RWPE2 (cell line): ENCODE results near the gene EWSR1.

Source experiments
- ATAC-seq: fragments of 200-7000 bp; cut with Tn5 transposase; 3 replicates; pipeline ENCODE4 v1.9.1; 2021; ENCODE audit warnings: low read depth
- DNase-seq: peaks from one replicate; pipeline ENCODE4 v3.0.0-alpha.2; 2020; ENCODE audit warnings: low spot score
- H3K27ac ChIP-seq: fragments of 450-650 bp; 2 replicates; pipeline ENCODE4 v1.5.1; 2017; ENCODE audit warnings: mild to moderate bottlenecking; ENCODE audit not compliant: poor library complexity, severe bottlenecking
- H3K27me3 ChIP-seq: fragments of 250-450 bp; sonication (Bioruptor Pico); 2 replicates; pipeline ENCODE4 v1.5.1; 2021; ENCODE audit warnings: mild to moderate bottlenecking, moderate library complexity; ENCODE audit not compliant: insufficient read depth, poor library complexity, severe bottlenecking
- H3K36me3 ChIP-seq: fragments of 250-450 bp; sonication (Bioruptor Pico); 2 replicates; pipeline ENCODE4 v1.5.1; 2020; ENCODE audit warnings: low read depth, mild to moderate bottlenecking, moderate library complexity
- H3K4me1 ChIP-seq: fragments of 250-450 bp; sonication (Bioruptor Pico); 2 replicates; pipeline ENCODE4 v1.5.1; 2021; ENCODE audit warnings: mild to moderate bottlenecking, moderate library complexity; ENCODE audit not compliant: insufficient read depth, poor library complexity, severe bottlenecking
- H3K4me3 ChIP-seq: fragments of 250-450 bp; sonication (Bioruptor Pico); 2 replicates; pipeline ENCODE4 v1.5.1; 2021; ENCODE audit warnings: mild to moderate bottlenecking, moderate library complexity; ENCODE audit not compliant: severe bottlenecking
- H3K9me3 ChIP-seq: fragments of 250-450 bp; sonication (Bioruptor Pico); 2 replicates; pipeline ENCODE4 v1.5.1; 2021; ENCODE audit warnings: mild to moderate bottlenecking, moderate library complexity; ENCODE audit not compliant: severe bottlenecking
- CTCF ChIP-seq: fragments of 450-650 bp; IDR thresholded peaks from one replicate; pipeline ENCODE4 v1.5.1; 2017; ENCODE audit warnings: mild to moderate bottlenecking, moderate library complexity; ENCODE audit not compliant: poor library complexity, severe bottlenecking

Gene EWSR1

DNA sequence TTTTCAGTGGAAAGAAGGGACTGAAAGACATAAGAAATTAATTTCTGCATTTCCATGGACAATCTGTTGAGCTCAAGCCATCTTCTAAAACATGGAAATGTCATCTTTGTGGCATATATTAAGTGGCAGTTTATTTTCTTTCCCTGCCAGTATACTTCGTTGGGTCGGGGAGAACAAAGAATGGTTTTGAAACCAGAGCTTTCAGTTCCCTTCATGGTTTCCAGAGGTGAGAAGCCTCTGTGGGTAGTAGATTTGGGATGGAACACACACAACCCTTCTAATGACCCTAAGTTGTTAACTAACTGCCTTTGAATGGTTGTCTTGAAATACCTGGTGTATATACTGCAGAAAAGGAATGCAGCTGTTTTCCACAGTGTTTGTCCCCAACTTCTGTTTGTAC lies 20.8 kb downstream of the EWSR1 start:
- Histone ChIP-seq H3K27ac (no peak overlapping the region), H3K36me3 (peaks cover 100% of the 10 kb centered on the region), H3K4me3 (no peak overlapping the region), H3K9me3 (no peaks in the 10 kb centered on the region), H3K27me3 (no peaks in the 10 kb centered on the region), H3K4me1 (no peaks in the 10 kb centered on the region)
- ATAC-seq: no peak
- TF ChIP-seq CTCF: no peak
- DNase-seq: no peak

DNA sequence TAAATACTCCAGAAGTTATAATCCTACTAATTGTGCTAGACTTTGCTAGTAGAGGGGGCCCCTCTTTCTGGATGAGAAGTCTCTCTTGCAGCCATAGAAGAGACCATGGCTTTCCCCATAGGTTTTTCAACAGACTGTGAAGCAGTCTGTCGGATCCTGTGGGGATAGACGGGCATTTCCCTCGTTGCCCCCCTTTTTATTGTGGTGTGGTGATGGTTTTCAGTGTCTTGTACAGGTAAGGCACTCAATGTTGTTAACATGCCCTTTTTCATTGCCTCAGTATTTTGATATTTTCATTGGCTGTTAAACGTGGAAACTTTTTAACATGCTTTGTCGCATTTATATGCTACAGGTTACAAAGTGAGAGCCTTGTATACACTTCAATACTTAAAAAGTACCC lies 22.0 kb downstream of the EWSR1 start:
- no peak overlapping the region for H3K4me3 ChIP-seq
- no peak for TF ChIP-seq CTCF
- no peaks in the 10 kb centered on the region for H3K9me3 ChIP-seq
- H3K27ac ChIP-seq: no peak overlapping the region
- peaks cover 100% of the 10 kb centered on the region for H3K36me3 ChIP-seq
- no peaks in the 10 kb centered on the region for H3K27me3 ChIP-seq
- no peaks in the 10 kb centered on the region for H3K4me1 ChIP-seq
- no peak for DNase-seq
- no peak for ATAC-seq

DNA sequence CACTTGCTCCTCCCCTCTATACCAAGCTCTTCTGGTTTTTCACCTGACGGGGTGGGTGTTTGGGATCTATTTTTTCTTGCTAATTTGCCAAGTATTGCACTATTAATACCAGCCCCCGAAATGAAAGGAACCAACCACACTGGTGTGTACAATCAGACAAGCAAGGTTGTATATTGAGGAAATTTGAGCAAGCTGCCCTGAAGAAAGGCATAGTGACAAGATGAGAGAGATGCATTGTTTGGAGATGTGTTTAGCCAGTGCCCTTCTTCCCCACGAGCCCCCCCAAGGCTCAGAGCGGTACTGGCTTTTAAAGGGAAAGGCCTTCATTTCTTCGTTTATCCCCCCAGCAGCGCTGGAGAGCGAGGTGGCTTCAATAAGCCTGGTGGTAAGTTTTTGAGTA lies 23.1 kb downstream of the EWSR1 start:
- Histone ChIP-seq H3K27ac (no peak overlapping the region), H3K4me3 (no peak overlapping the region), H3K27me3 (no peaks in the 10 kb centered on the region), H3K4me1 (no peaks in the 10 kb centered on the region), H3K9me3 (no peaks in the 10 kb centered on the region), H3K36me3 (peaks cover 100% of the 10 kb centered on the region)
- no peak for TF ChIP-seq CTCF
- no peak for DNase-seq
- ATAC-seq: 0 out of 3 replicates have a peak, but pooled peaks have one; percentile 17

- H3K4me3 ChIP-seq: no peak overlapping the region
- H3K27ac ChIP-seq: no peak overlapping the region
- no peaks in the 10 kb centered on the region for H3K9me3 ChIP-seq
- peaks cover 100% of the 10 kb centered on the region for H3K36me3 ChIP-seq
- DNase-seq (no peak), ATAC-seq (no peak)
- no peak for TF ChIP-seq CTCF
- H3K27me3 ChIP-seq: no peaks in the 10 kb centered on the region
- no peaks in the 10 kb centered on the region for H3K4me1 ChIP-seq
Observed at GRCh38 chr22:29292379-29292778, 24.3 kb downstream of the EWSR1 start.

DNA sequence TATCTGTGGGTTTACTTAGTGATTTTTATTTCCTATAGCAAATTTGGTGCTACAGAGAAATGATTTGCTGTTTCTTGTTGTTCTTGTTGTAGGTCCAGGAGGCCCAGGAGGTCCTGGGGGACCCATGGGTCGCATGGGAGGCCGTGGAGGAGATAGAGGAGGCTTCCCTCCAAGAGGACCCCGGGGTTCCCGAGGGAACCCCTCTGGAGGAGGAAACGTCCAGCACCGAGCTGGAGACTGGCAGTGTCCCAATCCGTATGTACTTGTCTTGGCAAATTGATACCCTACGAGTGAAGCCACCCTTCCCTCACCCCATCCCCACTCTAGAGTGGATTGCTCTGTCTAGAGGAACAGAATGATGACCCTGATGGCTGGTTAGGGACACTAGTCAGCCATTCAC lies 30.6 kb downstream of the EWSR1 start:
- Histone ChIP-seq H3K27ac (no peak overlapping the region), H3K4me1 (no peaks in the 10 kb centered on the region), H3K27me3 (no peaks in the 10 kb centered on the region), H3K4me3 (no peak overlapping the region), H3K9me3 (no peaks in the 10 kb centered on the region), H3K36me3 (peaks cover 68% of the 10 kb centered on the region)
- no peak for TF ChIP-seq CTCF
- no peak for DNase-seq
- no peak for ATAC-seq
